Measurements from ENCODE around the gene DENND1C.

DENND1C gene

GRCh38 chr19:6421075-6422014 is 60.2 kb downstream of the DENND1C start:
- no peak for FAIRE-seq

- no peak for FAIRE-seq
Measured at GRCh38 chr19:6418562-6418932, 63.0 kb downstream of the DENND1C start.

- no peak for FAIRE-seq
Measured at GRCh38 chr19:6417713-6418561, 63.6 kb downstream of the DENND1C start.

All from colon (tissue), 2 donors.